Measurements from ENCODE around the gene OTULINL.

DNA sequence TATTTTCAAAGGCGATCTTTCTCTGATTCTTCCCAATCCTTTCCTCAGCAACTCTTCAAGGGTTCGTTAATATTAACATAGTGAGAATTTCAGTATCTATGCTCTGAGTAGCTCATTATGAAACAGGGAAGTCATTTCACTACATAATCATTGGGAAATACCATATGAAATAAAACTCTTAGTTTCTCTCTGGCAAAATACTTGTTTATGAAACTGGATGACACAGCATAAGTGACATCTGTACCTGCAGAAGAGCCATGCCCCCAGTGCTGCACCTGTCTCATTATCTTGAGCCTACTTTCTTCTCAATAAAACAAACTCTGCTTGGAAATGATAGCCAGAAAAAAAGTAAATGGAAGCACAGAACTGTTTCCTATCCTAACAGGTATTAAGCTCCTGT lies 49.1 kb downstream of the OTULINL start:
- TF ChIP-seq SUZ12 (IDR thresholded peaks at IDR 0.05; ENCODE audit: extremely low read depth, insufficient read depth, insufficient read length) (no peak), YY1 (IDR thresholded peaks at IDR 0.05; ENCODE audit: insufficient read depth, insufficient read length) (no peak)
